NCI-H345 (cell line): ENCODE results near the gene ADARB2.
A peak's percentile ranks its signal among the peaks of the same experiment; 100 is the strongest.
"Not testable (repeated sequence)": the region's sequence is repeated elsewhere in the genome, so short reads cannot be mapped to it uniquely, and the experiment has no call there.

Source experiments
- DNase-seq: peaks from one replicate; lab custom pipeline; 2025; lab: John Stamatoyannopoulos, UW

The ADARB2 gene

DNA sequence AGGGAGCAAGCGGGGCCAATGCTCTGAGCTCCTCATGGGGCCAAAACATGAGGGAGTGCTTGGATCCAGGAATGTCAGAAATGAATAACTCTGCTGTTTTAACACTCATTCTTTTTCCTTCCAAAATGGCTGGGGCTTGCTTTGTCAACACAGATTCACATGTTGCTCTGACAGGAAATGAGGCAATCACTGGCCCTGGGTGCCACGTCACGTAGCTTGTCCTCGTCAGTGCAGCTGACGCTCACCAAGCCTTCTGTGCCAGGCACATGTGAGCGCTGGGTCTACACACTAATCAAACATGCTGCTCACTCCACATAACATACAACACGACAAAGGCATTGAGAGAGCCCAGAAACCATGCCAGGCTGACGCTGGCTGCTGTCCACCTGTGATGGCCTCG, 482.2 kb downstream of the ADARB2 start:
- DNase-seq: no peak

DNA sequence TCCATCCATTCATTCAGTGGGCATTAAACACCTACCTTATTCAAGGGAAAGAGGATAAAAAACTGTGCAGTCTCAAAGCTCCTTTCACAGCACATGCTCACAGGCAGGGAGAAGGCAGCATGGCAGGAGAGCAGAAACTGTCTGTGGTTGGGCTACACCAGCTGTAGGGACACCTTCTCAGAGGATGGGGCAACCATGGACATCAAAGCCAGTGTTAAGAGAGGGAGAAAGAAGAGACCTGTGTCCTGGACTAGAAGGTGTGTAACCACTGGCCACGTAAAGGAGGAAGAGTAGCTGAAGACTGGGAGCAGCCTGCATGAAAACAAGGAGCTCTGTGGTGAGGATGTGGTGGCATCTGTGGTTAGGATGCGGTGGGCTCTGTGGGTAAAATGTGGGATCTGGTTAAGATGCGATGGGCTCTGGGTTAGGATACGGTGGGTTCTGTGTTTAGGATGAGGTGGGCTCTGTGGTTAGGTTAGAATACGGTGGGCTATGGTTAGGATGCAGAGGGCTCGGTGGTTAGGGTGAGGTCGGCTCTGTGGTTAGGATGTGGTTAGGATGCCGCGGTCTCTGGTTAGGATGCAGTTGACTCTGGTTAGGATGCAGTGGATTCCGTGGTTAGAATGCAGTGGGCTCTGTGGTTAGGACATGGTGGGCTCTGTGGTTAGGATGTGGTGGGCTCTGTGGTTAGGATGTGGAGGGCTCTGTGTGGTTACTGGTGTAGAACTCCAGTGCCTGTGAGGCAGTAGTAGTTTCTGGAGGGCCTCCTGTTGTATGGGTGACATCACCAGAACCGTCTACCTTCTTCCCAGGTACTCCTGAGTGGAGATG, 483.6 kb downstream of the ADARB2 start:
- no peak for DNase-seq

DNA sequence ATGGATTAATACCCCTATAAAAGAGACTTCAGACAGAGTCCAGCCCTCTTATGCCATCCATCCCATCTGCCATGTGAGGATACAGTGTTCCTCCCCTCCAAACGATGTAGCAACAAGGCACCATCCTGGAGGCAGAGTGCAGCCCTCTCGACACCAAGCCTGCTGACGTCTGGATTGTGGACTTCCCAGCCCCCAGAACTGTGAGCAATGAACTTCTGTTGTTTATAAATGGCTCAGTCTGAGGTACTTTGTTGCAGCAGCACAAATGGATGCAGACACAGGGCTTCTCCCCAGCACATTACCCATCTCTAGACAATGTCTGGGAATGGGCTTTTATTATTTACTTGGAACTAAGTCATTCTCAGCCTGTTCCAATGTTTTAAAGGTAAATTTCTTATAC, 485.6 kb downstream of the ADARB2 start:
- DNase-seq: no peak

DNA sequence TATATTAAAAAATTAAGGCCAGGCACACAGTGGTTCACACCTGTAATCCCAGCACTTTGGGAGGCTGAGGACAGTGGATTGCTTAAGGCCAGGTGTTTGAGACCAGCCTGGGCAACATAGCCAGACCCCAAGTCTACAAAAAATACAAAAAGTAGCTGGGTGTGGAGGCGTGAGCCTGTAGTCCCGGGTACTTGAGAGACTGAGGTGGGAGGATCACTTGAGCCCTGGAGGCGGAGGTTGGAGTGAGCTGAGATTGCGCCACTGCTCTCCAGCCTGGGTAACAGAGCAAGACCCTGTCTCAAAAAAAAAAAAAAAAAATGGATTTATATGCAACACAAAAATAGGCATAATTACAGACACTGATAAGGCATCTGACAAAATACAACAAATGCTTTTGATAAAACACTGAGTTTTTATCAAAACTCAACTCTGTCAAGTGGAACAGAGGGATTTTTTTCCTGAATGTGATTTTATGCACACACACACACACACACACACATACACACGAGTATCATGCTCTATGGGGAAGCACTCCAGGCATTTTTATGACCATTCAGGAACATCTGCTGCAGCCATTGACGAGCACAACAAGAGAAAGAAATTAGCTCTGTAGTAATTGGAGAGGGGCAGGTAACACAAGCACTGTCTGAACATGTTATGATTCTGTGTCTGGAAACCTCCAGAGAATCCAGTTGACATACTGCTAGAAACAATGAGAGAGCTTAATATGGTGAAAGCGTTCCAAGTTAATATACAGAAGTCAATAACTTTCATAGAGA, 488.0 kb downstream of the ADARB2 start:
- DNase-seq: peak; percentile 68

DNA sequence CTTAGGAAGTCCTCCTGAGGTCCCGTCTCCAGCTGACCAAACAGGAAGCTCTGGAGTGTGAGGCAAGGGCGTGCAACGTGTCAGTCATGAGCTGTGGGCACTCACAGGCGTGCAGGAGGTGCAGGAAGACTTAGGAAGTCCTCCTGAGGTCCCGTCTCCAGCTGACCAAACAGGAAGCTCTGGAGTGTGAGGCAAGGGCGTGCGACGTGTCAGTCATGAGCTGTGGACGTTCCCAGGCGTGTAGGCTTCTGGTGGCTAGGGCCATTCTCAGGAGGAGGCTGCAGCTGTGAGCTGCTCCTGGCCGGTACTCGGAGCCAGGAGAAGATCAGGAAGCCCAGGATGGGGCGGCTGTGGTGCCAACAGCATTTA, 489.1 kb downstream of the ADARB2 start:
- DNase-seq: not testable (repeated sequence)

DNA sequence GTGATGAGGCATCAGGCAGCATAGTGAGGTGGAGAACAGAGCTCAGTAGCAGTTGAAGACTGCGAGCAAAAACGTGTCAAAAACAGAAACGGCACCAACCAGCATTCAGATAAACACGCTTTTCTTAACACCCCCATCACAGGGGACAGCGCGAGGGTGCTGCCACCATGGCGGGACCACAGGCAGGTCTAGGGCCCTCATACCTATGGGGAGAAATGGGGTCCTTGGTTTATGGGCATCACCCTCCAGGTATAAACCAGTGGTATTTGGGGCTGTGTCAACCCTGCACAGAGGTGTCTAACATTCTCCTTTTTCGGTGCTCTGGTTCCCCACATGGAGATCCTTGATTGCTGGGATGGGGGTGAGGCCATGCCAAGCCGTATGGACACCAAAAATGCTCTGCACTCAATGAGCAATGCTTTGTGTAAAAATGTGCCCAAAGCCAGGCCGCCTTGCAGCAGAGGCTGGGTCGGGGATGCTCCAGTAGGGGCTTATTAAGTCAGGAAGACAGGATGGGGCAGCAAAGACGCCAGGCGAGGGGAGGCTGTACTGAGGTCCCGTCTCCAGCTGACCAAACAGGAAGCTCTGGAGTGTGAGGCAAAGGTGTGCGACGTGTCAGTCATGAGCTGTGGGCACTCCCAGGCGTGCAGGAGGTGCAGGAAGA, 489.6 kb downstream of the ADARB2 start:
- no peak for DNase-seq

DNA sequence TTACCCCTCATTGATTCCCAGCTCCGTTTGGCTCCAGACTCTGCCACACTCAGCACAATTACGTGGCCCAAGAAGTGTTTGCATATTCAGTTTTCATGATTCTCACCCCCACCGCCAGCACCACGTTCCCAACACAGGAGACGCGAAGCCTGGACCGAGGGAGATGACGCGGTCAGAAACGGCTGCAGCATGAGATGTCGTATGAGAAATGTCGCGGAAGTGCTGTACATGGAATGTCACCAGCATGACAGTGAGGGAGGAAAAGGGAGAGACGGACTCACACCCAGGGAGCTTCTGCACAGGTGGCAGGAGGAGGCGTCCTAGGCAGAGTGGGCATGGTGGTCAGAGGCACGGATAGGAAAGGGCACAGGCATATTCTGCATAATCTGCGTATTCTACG, 492.8 kb downstream of the ADARB2 start:
- no peak for DNase-seq

DNA sequence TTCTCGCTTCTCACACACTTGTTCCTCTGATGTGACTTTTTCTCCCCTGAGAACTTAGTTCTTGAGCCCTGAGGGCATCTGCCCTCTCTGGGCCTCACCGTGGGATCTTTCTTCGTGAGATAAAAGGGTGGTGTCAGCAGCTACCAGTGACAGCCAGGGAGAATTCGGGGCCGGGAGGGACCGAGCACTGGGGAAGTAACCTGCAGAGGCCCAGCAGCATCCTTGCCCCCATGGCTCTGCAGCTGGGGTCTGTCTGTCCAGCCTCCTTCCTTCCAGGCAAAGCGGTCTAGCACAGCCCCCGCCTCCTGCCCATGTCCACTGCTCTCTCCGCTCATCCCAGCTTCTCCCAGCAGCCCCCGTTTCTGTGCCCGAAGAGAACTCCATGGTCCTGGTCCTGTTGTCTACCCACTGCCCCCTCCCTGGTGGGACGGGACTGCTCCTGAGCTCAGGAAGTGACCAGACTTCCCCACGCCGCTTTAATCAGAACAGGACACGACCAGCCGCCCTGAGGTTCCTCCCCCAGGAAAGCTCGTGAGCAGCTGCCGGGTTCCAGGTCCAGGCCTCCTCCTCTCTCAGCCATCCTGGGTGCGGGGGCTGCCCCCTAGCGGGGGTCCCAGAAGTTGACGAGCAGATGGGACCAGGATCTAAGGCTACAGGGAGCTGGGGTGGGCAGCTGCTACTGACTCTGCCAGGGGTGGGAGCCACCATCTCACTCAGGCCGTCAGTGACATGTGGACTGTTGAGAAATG, 493.7 kb downstream of the ADARB2 start:
- DNase-seq: no peak

DNA sequence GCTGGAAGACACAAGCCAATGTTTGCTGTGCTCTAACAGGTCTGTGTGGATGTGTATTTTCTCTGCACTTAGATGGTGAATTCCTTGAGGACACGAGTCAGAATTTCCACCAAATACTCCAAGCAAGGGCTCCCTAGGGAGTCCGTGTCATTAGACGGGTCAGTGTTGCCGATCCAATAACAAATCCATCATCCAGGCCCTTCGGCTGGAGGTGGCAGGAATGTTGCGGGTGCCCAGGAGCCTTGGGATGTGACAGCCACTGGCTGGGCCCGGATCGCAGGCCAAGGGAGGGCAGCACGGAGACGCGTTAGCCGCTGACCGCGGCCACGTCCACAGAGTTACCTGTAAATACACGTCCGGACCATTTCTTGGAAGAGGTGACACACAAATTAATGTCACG, 494.4 kb downstream of the ADARB2 start:
- DNase-seq: no peak

DNA sequence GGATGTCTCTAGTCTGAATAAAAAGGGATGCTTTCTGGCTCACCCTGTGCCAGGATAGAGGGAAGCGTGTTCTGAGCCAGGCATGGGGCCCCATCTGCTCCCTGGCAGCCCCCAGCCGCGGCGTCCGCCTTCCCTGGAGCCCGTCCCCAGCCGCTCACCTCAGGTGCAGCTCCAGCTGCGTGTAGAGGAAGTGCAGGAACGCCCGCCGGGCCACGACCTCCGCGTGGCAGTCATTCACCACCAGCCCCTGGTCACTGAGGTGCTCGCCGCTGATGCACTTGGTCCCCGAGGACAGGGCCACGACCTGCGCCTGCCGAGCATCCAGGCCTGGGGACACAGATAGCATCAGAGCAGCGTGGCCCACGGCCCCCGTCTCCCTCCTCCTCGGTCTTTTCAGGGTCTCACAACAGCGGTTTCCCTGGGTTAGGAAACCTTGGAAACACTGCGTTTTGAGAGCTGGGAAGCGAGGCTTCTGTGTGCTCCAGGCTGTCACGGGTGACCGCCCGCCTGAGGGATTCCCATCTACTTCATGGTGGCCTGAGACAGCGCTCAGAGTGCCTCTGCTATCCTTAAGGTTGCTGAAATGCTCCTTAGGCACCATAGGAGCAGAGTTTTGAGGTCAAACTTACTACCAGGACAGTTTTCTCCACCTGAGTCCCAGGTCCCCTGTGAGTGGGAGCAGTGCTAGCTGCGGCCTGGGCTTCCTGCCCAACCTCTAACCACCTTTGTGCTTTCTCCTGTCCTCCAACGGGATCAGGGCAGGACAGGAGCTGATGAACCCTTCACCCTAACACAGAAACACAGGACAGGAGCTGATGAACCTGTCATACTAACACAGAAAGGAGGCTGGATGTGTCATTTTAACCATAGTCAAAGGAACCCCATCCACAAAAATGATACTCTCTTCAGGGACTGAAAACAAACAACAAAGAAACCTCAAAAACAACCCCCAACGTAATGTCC, 495.1 kb downstream of the ADARB2 start:
- DNase-seq: no peak

DNA sequence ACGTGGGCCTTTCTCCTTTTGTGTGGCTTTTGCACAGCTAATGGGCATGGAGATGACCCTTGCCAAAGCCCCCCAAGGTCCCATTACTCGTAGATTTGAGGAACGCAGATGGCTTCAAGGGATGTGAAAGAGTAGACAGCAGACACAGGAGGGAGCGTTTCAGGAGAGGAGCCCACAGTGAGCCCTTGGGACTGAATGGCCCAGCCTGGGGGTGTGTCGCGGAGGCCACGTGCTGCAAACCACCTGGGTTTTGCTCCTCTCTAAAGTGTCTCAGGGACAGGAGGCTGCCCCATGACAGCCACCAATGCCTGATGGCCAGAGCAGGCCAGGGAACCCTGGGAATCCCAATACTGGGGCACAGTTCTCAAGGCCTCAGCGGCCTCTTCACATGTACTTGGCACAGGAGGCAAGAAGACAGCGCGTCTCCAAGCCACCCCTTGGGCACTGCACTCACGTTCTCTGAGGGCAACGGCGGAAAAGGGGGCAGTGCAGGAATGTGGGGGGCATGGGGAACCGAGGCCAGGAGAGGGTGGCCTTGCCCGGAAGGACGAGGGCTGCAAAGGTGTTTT, 495.9 kb downstream of the ADARB2 start:
- DNase-seq: no peak

DNA sequence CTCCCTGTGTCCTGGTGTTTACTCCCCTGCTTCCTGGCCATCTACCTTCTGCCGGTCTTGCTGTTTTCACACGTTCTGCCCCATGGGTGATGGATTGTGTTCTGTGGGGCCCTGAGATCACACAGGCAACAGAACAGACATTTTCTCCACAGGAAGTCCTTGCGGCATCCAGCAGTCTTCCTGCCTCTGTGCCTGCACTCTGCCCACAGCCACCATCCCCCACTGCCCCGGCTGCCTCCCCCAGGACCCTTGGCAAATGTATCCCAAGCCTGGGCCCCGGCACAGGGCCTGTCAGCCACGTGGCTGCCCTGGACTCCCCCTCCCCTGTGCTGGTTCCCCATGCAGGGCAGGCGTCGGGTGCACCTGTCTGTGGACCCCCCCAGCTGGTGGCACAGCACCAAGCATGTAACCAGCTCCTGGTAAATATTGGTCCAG, 497.0 kb downstream of the ADARB2 start:
- DNase-seq: peak; percentile 57

DNA sequence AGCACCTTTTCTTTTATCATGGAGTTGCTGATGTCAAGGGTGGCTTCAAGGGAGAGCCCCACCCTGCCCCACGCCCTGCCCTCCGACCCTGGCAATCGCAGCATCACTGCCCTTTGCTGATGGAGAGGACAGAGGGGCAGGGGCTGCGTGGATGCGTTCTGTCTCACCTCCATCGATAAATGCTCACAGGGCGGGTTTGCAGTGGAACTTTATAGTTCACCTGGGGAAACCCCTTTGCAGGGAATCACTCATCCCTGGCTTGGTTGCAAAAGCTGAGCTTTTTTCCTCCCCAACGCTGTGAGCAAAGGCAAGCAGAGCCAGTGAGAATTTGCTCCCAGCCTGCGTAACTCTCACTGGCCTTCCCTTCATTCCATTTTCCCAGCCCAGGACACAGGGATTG, 504.3 kb downstream of the ADARB2 start:
- no peak for DNase-seq

DNA sequence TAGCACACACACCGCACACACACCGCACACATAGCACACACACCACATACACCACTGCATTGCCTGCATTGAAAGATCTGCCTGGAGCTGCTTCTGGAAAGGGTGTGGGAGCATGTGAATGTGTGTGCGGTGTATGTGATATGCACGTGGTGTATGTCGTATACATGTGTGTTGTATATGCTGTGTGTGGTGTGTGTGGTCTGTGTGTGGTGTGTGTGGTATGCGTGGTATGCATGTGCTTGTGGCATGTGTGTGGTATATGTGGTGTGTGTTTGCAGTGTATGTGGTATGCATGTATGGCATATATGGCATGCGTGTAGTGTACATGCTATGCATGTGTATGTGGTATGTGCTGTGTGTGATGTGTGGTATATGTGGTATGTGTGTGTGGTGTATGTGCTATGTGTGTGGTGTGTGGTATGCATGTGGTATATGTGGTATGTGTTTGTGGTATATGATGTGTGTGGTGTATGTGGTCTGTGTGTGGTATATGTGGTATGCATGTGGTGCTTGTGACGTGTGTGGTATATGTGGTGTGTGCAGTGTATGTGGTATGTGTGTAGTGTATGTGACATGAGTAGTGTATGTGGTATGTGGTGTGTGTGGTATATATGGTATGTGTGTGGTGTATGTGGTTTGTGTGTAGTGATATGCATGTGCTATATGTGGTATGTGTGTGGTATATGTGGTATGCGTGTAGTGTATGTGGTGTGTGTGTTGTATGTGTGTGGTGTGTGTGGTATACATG, 505.0 kb downstream of the ADARB2 start:
- DNase-seq: no peak

DNA sequence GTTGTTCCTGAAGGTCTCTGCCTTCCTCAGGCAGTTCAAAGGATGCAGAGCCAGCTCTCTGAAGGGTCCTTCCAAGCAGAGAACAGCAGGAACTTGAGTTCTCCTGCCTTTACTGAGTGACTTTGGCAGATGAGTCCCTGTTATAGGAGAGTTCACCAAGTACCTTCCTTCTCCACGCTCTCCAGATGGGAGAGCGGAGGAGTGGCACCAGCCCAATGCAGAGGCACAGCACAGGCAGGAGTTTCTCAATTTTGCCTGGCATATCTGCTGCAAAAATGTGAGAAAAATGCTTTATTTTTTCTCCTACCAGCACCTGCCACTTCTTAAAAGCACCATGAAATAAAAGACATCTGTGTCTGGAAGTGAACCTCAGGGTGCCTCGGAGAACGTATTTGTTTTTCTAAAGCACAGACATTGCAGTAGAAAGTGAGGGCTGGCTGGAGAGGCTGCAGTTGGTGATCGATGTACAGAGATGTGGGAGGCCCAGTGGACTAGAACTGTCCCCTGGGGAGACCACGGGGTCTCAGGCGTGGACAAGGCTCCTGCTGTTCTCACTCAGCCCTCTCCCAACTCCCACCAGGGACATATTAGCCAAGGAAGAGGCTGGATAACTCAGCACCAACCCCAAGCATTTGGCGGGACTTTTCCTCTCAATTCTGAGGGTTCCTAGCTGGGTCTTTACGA, 506.6 kb downstream of the ADARB2 start:
- DNase-seq: no peak

DNA sequence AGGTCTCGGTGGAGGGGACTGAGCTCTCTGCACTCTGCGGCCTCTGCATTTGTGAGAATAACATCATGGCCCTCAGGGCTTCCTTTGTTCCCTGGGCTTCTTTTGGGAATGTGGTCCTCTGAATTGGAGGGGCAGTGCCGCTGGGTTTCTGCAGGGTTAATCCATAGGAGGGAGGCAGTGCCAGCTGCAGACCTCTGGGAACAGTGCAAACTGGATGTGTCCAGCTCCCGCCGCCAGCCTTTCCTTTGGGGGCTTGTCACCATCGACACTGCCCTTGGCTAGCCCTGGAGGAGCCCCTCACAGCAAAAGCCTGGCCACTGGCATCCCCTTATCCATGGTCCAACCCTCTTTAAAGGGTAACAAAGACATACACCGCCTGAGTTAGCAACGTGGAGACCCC, 507.2 kb downstream of the ADARB2 start:
- no peak for DNase-seq

DNA sequence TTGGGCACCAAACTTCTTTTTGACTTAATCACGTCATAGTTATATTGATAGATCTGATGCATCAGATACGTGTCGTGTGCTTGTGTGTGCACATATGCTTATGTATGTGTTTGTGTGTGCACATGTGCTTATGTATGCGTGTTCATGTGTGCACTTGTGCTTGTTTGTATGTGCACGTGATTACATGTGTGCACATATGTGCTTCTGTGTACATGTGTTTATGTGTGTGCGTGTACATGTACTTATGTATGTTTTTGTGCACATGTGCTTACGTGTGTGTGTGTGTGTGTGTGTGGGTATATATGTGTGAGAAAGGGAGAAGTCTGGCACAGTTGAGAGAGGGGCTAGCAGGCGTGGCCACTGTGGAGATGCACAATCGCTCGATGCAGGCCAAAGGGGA, 507.8 kb downstream of the ADARB2 start:
- DNase-seq: no peak

DNA sequence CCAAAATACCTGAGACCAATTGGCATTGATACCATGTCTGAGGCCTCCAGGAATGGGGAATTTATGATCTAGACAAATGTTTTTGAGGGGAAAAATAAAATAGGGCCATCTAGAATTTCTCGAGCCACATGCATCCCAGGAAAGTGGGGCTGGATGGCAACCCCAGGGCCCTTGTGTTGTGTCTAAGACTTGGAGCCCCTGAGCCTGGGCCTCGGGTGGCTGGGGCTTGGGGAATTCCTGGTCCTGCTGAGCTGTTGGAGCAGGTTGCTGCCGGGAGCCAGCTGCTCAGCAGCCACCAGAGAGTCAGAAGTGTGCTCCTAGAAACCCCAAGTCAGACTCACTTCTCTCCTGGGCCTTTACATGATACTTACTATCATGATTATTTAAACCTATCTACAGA, 508.2 kb downstream of the ADARB2 start:
- DNase-seq: no peak

DNA sequence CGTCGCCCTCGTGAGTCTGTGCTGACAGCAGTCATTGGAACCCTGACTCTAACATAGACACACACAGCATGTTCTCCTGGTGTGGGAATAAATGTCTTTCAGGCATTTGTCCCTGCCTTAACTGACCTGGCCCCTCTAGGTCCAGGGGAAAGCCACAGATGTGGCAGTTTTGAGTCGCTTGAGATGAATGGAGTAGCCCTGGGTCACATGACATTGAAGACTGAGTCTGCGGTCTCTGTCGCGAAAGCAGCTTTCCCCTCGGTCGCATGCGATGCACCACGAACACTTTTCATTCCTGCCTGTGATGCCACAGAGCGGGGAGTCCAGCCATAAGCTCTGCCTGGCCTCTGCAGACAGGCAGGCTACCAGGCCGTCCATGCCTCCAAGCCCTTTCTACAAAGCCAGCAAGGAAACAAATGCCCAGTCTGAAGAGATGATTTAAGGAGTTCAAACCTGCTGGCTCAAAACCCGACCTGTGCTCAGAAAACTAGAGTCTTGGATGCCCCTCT, 508.8 kb downstream of the ADARB2 start:
- no peak for DNase-seq
